RCC 7860 (cell line): ENCODE data around the gene PRLR.
"Not testable (repeated sequence)": the region's sequence is repeated elsewhere in the genome, so short reads cannot be mapped to it uniquely, and the experiment has no call there.

Source experiments
- DNase-seq: peaks from one replicate; pipeline ENCODE4 v3.0.0-alpha.2; 2015; ENCODE audit warnings: low spot score
- FAIRE-seq: peaks from 2 replicates; lab custom pipeline; 2012; peaks lifted over from hg19 to GRCh38; lab: Jason Lieb, UNC

The PRLR gene

GRCh38 chr5:35230038-35230611, at the start of gene PRLR:
Gene PRLR (minus strand): TSS chr5:35230487. CDS start chr5:35089620, 140,867 bp downstream.
- FAIRE-seq: no peak

GRCh38 chr5:35274839-35275509, 44.7 kb upstream of the PRLR start:
- FAIRE-seq (no peak), DNase-seq (no peak)

More at GRCh38 chr5:35230038-35230611, at the start of gene PRLR:
- no peak for DNase-seq

- DNase-seq (no peak), FAIRE-seq (no peak)
These were observed 38.7 kb upstream of the PRLR start for GRCh38 chr5:35269006-35269405.

- DNase-seq (no peak), FAIRE-seq (no peak)
These were observed 36.0 kb upstream of the PRLR start for GRCh38 chr5:35266276-35266675.

GRCh38 chr5:35264509-35264908, 34.2 kb upstream of the PRLR start:
- DNase-seq: no peak
- no peak for FAIRE-seq

- no peak for FAIRE-seq
- DNase-seq: no peak
These were observed 33.1 kb upstream of the PRLR start for GRCh38 chr5:35263266-35263877.

DNA sequence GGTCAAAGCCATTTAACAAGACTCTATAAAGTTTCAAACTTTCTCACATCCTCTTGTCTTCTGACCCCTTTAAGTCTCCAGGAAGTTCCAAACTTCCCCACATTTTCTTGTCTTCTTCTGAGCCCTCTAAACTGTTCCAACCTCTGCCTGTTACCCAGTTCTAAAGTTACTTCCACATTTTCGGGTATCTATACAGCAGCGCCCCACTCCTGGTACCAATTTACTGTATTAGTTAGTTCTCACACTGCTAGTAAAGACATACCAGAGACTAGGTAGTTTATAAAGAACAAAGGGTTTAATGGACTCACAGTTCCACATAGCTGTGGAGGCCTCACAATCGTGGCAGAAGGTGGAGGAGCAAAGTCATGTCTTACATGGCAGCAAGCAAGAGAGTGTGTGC, 23.3 kb upstream of the PRLR start:
- no peak for FAIRE-seq
- DNase-seq: no peak

- DNase-seq: no peak
These were observed 22.7 kb upstream of the PRLR start for GRCh38 chr5:35252963-35253362.

GRCh38 chr5:35248843-35249780, 18.8 kb upstream of the PRLR start:
- FAIRE-seq (no peak), DNase-seq (no peak)

More at GRCh38 chr5:35252963-35253362, 22.7 kb upstream of the PRLR start:
- no peak for FAIRE-seq

DNA sequence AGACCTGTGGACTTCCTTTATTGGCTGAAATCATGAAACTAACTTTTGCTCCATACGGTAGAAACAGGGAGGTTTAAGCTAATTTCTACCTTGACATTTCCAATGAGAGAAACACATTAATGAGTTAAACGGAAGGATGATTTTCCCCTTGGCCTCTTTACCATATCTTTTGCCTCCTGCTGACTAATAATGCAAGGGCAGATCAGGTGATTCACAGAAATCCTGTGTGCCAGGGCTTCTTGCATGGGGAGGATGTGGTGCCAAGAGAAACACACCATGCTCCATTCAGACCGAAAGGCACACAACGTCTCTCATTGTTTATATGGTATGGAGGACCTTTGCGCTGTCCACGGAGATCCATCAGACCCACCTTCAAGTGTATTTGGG, 17.4 kb upstream of the PRLR start:
- FAIRE-seq (no peak), DNase-seq (no peak)

DNA sequence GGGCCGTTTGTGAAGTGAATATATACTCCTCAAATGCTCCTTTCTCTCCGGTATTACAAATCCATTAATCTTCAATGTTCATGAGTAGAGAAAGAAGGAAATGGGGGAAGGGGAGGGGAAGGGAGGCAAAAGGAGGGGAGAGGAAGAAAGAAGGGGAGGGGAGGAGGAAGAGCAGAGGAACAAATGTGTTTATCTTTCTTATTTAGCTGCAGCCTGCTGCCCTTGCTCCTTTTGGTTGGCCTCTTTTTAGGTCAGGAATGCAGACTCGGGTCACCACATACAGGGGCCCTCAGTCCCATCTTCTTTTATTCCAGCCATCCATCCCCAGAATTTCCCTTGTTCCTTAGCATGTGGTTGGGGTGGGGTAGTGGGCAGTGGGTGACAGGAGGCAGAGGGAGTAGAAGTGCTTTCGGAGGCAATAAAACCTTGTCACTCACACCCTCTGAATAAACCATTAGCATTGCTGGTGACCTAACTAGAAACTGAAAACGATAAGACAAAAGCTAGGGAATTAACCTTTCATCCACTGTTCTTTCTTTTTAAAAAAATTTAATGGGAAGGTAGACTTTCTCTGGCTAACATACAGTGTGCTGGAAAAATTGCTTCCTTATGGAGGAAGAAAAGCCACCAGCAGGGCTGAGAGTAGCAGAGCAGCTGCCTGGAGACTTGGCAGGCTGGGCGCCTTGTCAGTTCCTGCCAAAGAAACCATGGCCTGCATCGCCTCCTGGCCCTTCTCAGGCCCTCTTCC, 16.8 kb upstream of the PRLR start:
- FAIRE-seq (no peak), DNase-seq (no peak)

DNA sequence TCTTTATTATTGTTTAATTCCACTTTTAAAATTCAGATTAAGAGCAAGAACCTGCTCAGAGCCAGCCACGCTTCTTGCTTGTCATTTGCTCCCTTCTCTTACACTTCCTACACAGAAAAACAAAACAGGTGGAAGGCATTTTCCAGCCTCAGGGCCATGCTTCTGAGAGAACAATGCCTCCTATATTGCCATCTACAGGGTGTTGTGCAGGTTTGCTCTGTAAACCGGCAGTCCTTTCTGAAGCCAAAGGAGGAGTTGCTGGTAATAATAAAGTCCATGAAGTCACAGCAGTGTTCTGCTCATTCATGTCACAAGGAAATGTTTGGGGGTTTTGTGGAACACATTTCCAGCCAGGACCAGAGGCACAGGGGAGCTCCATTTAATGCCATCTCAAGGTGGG, 16.1 kb upstream of the PRLR start:
- DNase-seq: no peak
- FAIRE-seq: no peak

DNA sequence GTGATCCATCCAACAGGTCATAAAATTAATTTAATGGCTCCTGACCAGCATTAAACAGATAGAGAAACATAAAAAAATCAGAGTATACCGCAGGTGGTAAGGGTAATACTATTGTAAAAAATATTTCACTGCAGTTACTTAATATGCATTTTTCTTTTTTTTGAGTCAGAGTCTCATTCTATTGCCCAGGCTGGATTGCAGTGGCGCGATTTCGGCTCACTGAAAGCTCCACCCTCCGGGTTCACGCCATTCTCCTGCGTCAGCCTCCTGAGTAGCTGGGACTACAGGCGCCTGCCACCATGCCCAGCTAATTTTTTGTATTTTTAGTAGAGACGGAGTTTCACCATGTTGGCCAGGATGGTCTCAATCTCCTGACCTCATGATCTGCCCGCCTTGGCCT, 15.1 kb upstream of the PRLR start:
- not testable (repeated sequence) for DNase-seq, FAIRE-seq

DNA sequence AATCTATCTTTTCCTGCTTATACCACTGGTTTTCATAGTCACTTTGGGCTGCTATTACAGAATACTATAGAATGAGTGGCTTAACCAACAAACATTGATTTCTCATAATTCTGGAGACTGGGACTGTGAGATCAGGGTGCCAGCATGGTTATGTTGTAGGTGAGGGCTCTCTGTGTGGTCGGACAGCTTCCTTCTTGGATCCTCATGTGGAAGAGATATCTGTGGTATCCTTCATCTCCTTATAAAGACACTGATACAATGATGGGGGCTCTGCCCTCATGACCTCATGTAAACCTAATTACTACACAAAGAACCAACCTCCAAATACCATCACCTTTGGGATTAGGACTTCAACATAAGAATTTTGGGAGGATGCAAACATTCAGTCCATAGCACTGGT, 13.9 kb upstream of the PRLR start:
- no peak for FAIRE-seq
- DNase-seq: no peak

DNA sequence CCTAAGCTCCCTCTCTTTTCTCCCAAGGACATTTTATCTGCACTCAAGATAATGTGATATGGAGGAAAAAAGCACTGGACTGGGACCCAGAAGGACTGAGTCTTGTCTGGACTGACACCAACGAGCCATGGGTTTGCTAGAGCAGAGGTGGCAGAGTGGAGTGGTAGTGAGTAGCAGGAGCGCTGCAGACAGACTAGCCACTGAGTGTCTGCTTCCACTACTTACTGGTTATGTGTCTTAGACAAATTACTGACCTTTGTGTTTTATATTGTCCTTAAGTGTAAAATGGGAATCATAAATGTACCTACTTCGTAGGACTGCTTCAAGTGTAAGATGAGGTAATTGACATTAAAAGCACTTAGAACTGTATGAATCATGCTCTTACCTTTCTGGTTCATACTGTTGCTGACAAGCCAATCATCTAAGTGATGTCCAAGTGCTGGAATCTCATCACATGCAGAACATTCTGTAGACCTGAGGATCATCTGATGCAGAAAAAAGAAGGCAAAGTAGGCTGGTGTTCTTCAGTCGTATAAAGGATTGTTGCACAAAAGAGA, 12.5 kb upstream of the PRLR start:
- no peak for FAIRE-seq
- no peak for DNase-seq

DNA sequence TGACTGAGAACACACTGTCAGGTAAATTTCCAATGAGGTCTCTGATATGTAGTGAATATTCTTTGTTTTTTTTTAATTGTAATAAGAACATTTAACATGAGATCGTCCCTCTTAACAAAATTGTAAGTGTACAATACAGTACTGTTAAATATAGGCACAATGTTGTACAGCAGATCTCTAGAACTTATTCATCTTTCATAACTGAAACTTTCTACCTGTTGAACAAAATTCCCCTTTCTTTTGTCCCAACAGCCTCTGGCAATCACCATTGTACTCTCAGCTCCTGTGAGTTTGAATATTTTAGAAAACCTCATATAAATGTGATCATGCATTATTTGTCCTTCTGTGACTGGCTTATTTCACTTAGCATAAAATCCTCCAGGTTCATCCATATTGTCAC, 10.6 kb upstream of the PRLR start:
- DNase-seq (no peak), FAIRE-seq (no peak)

GRCh38 chr5:35239911-35240610, 9.8 kb upstream of the PRLR start:
- FAIRE-seq: no peak
- DNase-seq: no peak

- no peak for DNase-seq
- FAIRE-seq: no peak
These were observed 9.2 kb upstream of the PRLR start for GRCh38 chr5:35239476-35239875.

GRCh38 chr5:35237580-35238376, 7.5 kb upstream of the PRLR start:
- DNase-seq: peak; percentile 53
- peak; percentile 70 for FAIRE-seq
